ENCODE data around the gene TMEM183A.

TMEM183A gene

GRCh38 chr1:202964791-202965410 is 42.3 kb upstream of the TMEM183A start:
- no peak overlapping the region for H3K4me3 ChIP-seq (ENCODE audit: low read depth, low read length)
- TF ChIP-seq CTCF (IDR thresholded peaks at IDR 0.05; ENCODE audit: insufficient read depth, low read depth, low read length, missing control alignments): no peak
- DNase-seq (ENCODE audit: low read depth): no peak

- no peak overlapping the region for H3K4me3 ChIP-seq (ENCODE audit: low read depth, low read length)
- DNase-seq (ENCODE audit: low read depth): no peak
- TF ChIP-seq CTCF (IDR thresholded peaks at IDR 0.05; ENCODE audit: insufficient read depth, low read depth, low read length, missing control alignments): no peak
These were observed 41.8 kb upstream of the TMEM183A start for GRCh38 chr1:202965422-202965821.

GRCh38 chr1:202966006-202966898 is 40.9 kb upstream of the TMEM183A start:
- no peak for DNase-seq (ENCODE audit: low read depth)
- TF ChIP-seq CTCF (IDR thresholded peaks at IDR 0.05; ENCODE audit: insufficient read depth, low read depth, low read length, missing control alignments): no peak
- peak overlapping the region; percentile 95 for H3K4me3 ChIP-seq (ENCODE audit: low read depth, low read length)

GRCh38 chr1:202967684-202968281 is 39.4 kb upstream of the TMEM183A start:
- TF ChIP-seq CTCF (IDR thresholded peaks at IDR 0.05; ENCODE audit: insufficient read depth, low read depth, low read length, missing control alignments): no peak
- DNase-seq (ENCODE audit: low read depth): peak; percentile 47
- peak overlapping the region; percentile 79 for H3K4me3 ChIP-seq (ENCODE audit: low read depth, low read length)

GRCh38 chr1:202968351-202968750 is 38.8 kb upstream of the TMEM183A start:
- TF ChIP-seq CTCF (IDR thresholded peaks at IDR 0.05; ENCODE audit: insufficient read depth, low read depth, low read length, missing control alignments): no peak
- no peak overlapping the region; the same call in 1 of the 2 replicates for H3K4me3 ChIP-seq (ENCODE audit: low read depth, low read length)
- DNase-seq (ENCODE audit: low read depth): no peak

- DNase-seq (ENCODE audit: low read depth): peak; percentile 77
- H3K4me3 ChIP-seq (ENCODE audit: low read depth, low read length): no peak overlapping the region
- peak; percentile 77 for TF ChIP-seq CTCF (IDR thresholded peaks at IDR 0.05; ENCODE audit: insufficient read depth, low read depth, low read length, missing control alignments)
These were observed 38.3 kb upstream of the TMEM183A start for GRCh38 chr1:202968895-202969295.

All from GM12865 (cell line).